Measurements from ENCODE around the gene KLRC2.
"Not testable (repeated sequence)": the region's sequence is repeated elsewhere in the genome, so short reads cannot be mapped to it uniquely, and the experiment has no call there.

The KLRC2 gene

DNA sequence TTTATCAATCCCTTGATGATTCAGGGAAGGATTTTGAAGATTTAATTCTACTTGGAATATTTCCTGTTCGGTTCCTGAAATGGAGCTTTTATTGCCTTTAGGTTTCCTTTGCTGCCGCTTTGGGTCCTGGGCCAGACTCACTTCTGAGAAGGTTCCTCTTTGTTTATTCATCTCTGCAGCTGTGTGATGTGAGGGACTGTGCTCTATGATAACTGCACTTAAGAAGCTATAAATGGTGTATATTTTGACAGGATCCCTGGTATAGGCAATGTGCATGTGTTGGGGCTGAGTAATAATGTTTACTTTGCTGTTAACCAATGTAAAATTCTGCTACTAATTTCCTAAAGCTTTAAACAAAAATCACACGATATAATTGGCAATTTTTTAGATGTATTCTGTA is at the start of gene KLRC2:
Gene KLRC2 (minus strand): TSS at position 195 of the 400 bp plus-strand sequence. CDS start 24 bp downstream, at position 171.
- H3K9me3 ChIP-seq (ENCODE audit: control insufficient read depth, insufficient read depth, low read length); H3K27me3 ChIP-seq (ENCODE audit: control insufficient read depth, insufficient read depth, low read length); H3K36me3 ChIP-seq (ENCODE audit: control insufficient read depth, insufficient read depth, low read length); H3K4me1 ChIP-seq (ENCODE audit: control insufficient read depth, insufficient read depth, low read length); H3K9ac ChIP-seq (ENCODE audit: low read depth, low read length); H3K4me3 ChIP-seq (ENCODE audit: low read depth, low read length): not testable (repeated sequence)

DNA sequence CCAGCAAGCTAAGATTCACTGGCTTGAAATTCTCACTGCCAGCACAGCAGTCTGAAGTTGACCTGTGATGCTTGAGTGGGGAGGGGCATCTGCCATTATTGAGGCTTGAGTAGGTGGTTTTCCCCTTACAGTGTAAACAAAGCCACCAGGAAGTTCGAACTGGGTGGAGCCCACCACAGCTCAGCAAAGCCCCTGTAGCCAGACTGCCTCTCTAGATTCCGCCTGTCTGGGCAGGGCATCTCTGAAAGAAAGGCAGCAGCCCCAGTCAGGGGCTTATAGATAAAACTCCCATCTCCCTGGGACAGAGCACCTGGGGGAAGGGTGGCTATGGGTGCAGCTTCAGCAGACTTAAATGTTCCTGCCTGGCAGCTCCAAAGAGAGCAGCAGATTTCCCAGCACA is 46.1 kb upstream of the KLRC2 start:
- not testable (repeated sequence) for H3K36me3 ChIP-seq (ENCODE audit: control insufficient read depth, insufficient read depth, low read length); H3K27me3 ChIP-seq (ENCODE audit: control insufficient read depth, insufficient read depth, low read length); H3K4me1 ChIP-seq (ENCODE audit: control insufficient read depth, insufficient read depth, low read length); H3K9me3 ChIP-seq (ENCODE audit: control insufficient read depth, insufficient read depth, low read length); H3K9ac ChIP-seq (ENCODE audit: low read depth, low read length); H3K4me3 ChIP-seq (ENCODE audit: low read depth, low read length)

DNA sequence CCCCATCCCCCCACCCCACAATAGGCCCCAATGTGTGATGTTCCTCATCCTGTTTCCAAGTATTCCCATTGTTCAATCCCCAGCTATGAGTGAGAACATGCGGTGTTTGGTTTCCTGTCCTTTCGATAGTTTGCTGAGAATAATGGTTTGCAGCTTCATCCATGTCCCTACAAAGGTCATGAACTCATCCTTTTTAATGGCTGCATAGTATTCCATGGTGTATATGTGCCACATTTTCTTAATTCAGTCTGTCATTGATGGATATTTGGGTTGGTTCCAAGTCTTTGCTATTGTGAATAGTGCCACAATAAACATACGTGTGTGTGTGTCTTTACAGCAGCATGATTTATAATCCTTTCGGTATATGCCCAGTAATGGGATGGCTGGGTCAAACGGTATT is 37.0 kb upstream of the KLRC2 start:
- not testable (repeated sequence) for H3K36me3 ChIP-seq (ENCODE audit: control insufficient read depth, insufficient read depth, low read length); H3K27me3 ChIP-seq (ENCODE audit: control insufficient read depth, insufficient read depth, low read length); H3K4me1 ChIP-seq (ENCODE audit: control insufficient read depth, insufficient read depth, low read length); H3K9ac ChIP-seq (ENCODE audit: low read depth, low read length); H3K9me3 ChIP-seq (ENCODE audit: control insufficient read depth, insufficient read depth, low read length); H3K4me3 ChIP-seq (ENCODE audit: low read depth, low read length)

DNA sequence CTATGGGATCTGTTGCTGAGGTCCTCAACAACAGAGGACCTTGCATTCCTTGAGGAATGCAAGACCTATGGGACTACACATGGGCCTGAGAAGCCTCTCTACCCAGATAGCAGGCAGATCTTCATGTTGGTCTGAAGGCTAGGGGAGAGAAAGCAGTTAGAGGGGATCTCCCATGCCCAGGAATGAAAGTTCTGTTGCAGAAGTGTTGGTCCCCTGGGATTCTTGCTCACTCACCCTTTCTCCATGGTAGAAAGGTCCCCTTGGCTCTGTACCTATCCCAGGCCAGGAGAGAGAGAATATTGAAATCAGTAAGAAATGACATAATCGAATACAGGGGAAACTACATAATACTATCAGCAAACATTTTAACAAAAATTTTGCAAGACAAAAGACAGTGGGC is 33.9 kb upstream of the KLRC2 start:
- no peaks in the 10 kb centered on the region for H3K27me3 ChIP-seq (ENCODE audit: control insufficient read depth, insufficient read depth, low read length)
- no peaks in the 10 kb centered on the region for H3K4me1 ChIP-seq (ENCODE audit: control insufficient read depth, insufficient read depth, low read length)
- no peak overlapping the region for H3K4me3 ChIP-seq (ENCODE audit: low read depth, low read length)
- H3K9ac ChIP-seq (ENCODE audit: low read depth, low read length) = no peak overlapping the region
- no peaks in the 10 kb centered on the region for H3K36me3 ChIP-seq (ENCODE audit: control insufficient read depth, insufficient read depth, low read length)
- no peaks in the 10 kb centered on the region for H3K9me3 ChIP-seq (ENCODE audit: control insufficient read depth, insufficient read depth, low read length)

DNA sequence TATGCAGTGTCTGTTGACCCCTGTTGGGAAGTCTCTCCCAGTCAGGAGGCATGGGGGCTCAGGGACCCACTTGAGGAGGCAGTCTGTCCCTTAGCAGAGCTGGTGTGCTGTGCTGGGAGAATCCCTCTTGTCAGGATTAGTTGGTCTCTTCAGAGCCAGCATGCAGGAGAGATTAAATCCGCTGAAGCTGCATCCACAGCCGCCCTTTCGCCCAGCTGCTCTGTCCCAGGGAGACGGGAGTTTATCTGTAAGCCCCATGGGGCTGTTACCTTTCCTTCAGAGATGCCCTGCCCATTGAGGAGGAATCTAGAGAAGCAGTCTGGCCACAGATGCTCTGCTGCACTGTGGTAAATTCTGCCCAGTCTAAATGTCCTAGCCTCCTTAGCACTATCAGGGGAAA is 30.5 kb upstream of the KLRC2 start:
- Histone ChIP-seq H3K9me3 (ENCODE audit: control insufficient read depth, insufficient read depth, low read length) (no peaks in the 10 kb centered on the region), H3K36me3 (ENCODE audit: control insufficient read depth, insufficient read depth, low read length) (no peaks in the 10 kb centered on the region), H3K9ac (ENCODE audit: low read depth, low read length) (no peak overlapping the region), H3K4me1 (ENCODE audit: control insufficient read depth, insufficient read depth, low read length) (no peaks in the 10 kb centered on the region), H3K4me3 (ENCODE audit: low read depth, low read length) (no peak overlapping the region), H3K27me3 (ENCODE audit: control insufficient read depth, insufficient read depth, low read length) (no peaks in the 10 kb centered on the region)

DNA sequence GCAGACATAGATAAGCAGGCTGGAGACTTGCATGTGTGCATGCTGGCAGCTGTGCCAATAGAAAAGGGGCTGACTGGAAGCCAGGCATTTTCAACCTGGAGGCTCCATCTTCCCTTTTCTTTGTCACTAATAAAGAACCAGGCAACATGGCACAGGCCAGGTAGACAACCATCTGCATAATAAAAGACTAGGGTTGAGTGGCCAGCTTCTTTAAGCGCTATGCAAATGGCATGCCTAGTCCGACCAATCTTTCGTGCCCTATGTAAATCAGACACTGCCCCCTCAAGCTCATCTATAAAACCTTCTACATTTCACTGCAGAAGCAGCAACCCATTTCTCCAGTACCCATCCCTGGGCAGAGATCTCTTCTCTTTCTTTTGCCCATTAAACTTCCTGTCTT is 21.9 kb upstream of the KLRC2 start:
- Histone ChIP-seq H3K9ac (ENCODE audit: low read depth, low read length) (peak overlapping the region; percentile 24), H3K4me3 (ENCODE audit: low read depth, low read length) (peak overlapping the region; percentile 20), H3K4me1 (ENCODE audit: control insufficient read depth, insufficient read depth, low read length) (peaks cover 5% of the 10 kb centered on the region), H3K9me3 (ENCODE audit: control insufficient read depth, insufficient read depth, low read length) (no peaks in the 10 kb centered on the region), H3K27me3 (ENCODE audit: control insufficient read depth, insufficient read depth, low read length) (no peaks in the 10 kb centered on the region), H3K36me3 (ENCODE audit: control insufficient read depth, insufficient read depth, low read length) (no peaks in the 10 kb centered on the region)

DNA sequence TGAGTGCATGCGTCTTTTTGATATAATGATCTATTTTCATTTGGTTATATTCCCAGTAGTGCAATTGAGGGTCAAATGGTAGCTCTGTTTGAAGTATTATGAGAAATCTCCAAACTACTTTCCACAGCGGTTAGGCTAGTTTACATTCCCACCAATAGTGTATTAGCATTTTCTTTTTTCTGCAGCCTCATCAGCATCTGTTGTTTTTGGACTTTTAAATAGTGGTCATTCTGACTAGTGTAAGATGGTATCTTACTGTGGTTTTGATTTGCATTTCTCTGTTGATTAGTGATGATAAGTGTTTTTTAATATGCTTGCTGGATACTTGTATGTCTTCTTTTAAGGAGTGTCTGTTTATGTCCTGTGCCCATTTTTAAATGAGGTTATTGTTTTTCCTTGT is 21.0 kb upstream of the KLRC2 start:
- Histone ChIP-seq H3K9me3 (ENCODE audit: control insufficient read depth, insufficient read depth, low read length) (no peaks in the 10 kb centered on the region), H3K9ac (ENCODE audit: low read depth, low read length) (no peak overlapping the region), H3K27me3 (ENCODE audit: control insufficient read depth, insufficient read depth, low read length) (no peaks in the 10 kb centered on the region), H3K4me1 (ENCODE audit: control insufficient read depth, insufficient read depth, low read length) (peaks cover 5% of the 10 kb centered on the region), H3K36me3 (ENCODE audit: control insufficient read depth, insufficient read depth, low read length) (no peaks in the 10 kb centered on the region), H3K4me3 (ENCODE audit: low read depth, low read length) (no peak overlapping the region)

DNA sequence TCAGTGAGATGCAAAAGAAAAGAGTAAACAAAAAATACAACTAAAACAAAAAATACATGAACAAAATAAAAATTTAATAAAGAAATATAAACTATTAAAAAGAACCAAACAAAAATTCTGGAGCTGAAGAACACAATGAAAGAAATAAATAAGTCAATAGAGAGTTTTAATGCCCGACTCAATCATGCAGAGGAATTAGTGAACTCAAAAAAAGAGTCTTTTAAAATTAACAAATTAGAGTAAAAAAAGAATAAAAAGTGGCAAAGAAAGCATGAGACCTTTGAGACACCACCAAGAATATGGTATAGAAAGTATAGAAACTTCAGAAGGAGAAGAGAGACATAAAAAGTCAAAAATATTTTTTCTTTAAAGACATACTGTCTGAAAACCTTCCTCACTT is 20.0 kb upstream of the KLRC2 start:
- Histone ChIP-seq H3K9me3 (ENCODE audit: control insufficient read depth, insufficient read depth, low read length) (no peaks in the 10 kb centered on the region), H3K9ac (ENCODE audit: low read depth, low read length) (no peak overlapping the region), H3K27me3 (ENCODE audit: control insufficient read depth, insufficient read depth, low read length) (no peaks in the 10 kb centered on the region), H3K4me3 (ENCODE audit: low read depth, low read length) (no peak overlapping the region), H3K36me3 (ENCODE audit: control insufficient read depth, insufficient read depth, low read length) (no peaks in the 10 kb centered on the region), H3K4me1 (ENCODE audit: control insufficient read depth, insufficient read depth, low read length) (peaks cover 5% of the 10 kb centered on the region)

DNA sequence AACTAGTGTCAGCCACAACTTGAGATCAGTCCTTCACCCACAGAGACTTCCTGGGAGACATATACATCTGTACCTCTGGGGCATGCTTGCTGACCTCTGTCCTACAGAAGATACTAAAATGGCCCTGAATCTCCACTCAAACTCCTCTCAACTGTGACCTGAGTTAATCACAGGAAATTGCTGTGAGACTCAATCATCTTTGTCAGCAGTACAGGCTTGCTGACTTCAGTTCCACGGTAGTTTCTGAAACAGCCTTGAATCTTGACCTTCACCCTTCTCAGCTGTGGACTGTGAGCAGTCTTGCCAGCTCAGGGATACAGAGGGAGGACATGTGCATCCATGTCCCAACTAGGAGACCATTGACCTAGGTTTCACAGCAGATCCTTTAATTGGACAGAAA is 18.7 kb upstream of the KLRC2 start:
- H3K9ac ChIP-seq (ENCODE audit: low read depth, low read length) = no peak overlapping the region
- no peaks in the 10 kb centered on the region for H3K36me3 ChIP-seq (ENCODE audit: control insufficient read depth, insufficient read depth, low read length)
- H3K9me3 ChIP-seq (ENCODE audit: control insufficient read depth, insufficient read depth, low read length) = no peaks in the 10 kb centered on the region
- H3K4me3 ChIP-seq (ENCODE audit: low read depth, low read length) = no peak overlapping the region
- peaks cover 5% of the 10 kb centered on the region for H3K4me1 ChIP-seq (ENCODE audit: control insufficient read depth, insufficient read depth, low read length)
- no peaks in the 10 kb centered on the region for H3K27me3 ChIP-seq (ENCODE audit: control insufficient read depth, insufficient read depth, low read length)

DNA sequence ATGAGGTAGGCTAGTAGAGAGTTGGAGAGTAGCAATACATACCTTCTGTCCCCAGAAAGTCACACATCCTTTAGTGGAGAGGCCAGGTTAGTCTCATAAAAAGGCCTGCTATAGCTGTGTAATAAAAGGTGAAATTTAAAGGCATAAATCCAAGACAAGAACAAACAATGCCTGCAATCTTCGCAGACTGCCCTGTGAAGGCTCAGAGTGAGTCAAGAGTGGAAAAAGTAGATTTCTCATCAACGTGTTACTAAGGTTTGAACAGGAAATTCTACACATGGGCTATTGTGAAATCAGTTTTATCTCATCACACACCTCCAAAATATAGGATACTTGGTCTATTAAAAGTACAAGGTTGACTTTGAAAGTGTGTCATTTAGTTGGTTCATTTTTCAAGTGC is 17.3 kb upstream of the KLRC2 start, which contains the start of gene KLRC1:
Gene KLRC1 (minus strand): TSS at position 222 of the 400 bp plus-strand sequence. CDS start 2,221 bp downstream, outside the sequence.
- H3K4me1 ChIP-seq (ENCODE audit: control insufficient read depth, insufficient read depth, low read length) = peaks cover 5% of the 10 kb centered on the region
- H3K9me3 ChIP-seq (ENCODE audit: control insufficient read depth, insufficient read depth, low read length) = no peaks in the 10 kb centered on the region
- no peaks in the 10 kb centered on the region for H3K36me3 ChIP-seq (ENCODE audit: control insufficient read depth, insufficient read depth, low read length)
- no peak within 1 kb of the TSS for H3K4me3 ChIP-seq (ENCODE audit: low read depth, low read length)
- no peaks in the 10 kb centered on the region for H3K27me3 ChIP-seq (ENCODE audit: control insufficient read depth, insufficient read depth, low read length)
- no peak within 1 kb of the TSS for H3K9ac ChIP-seq (ENCODE audit: low read depth, low read length)

DNA sequence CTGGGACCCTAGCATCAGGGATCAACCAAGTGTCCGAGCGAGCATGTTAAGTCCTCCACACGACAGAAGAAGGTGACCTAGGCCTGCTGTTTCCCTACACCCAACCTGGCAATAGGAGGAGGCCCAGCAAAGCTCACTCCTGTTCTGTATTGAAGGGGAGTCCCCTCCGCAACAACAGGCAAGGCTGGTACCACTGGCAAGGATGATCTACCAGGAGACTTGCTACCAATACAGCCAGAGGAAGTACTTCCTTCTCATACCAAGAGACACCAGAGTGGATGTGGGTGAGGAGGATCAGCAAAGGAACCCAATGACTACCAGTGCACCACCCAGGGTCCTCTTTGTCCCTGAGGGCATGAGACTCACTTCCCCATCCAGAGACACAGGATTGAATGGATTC is 12.4 kb upstream of the KLRC2 start:
- Histone ChIP-seq H3K9me3 (ENCODE audit: control insufficient read depth, insufficient read depth, low read length) (no peaks in the 10 kb centered on the region), H3K27me3 (ENCODE audit: control insufficient read depth, insufficient read depth, low read length) (no peaks in the 10 kb centered on the region), H3K36me3 (ENCODE audit: control insufficient read depth, insufficient read depth, low read length) (no peaks in the 10 kb centered on the region), H3K9ac (ENCODE audit: low read depth, low read length) (no peak overlapping the region), H3K4me3 (ENCODE audit: low read depth, low read length) (no peak overlapping the region), H3K4me1 (ENCODE audit: control insufficient read depth, insufficient read depth, low read length) (no peaks in the 10 kb centered on the region)

DNA sequence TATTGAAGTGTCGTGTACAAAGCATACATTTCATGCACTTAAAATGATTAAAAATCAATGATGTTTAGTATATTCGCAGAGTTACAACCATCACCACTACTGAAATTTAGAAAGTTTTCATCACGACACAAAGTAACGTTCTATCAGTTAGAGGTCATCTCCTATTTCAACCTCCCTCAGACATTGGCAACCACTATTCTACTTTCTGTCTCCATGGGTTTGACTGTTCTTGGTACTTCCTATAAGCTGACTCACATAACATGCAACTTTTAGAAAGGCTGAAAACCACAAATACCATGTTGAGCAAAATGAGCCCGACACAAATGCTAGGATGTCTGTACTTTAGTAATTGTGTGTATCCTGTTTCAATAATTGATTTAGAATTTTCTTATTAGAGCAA is 10.2 kb upstream of the KLRC2 start:
- not testable (repeated sequence) for H3K9me3 ChIP-seq (ENCODE audit: control insufficient read depth, insufficient read depth, low read length); H3K27me3 ChIP-seq (ENCODE audit: control insufficient read depth, insufficient read depth, low read length); H3K4me1 ChIP-seq (ENCODE audit: control insufficient read depth, insufficient read depth, low read length); H3K9ac ChIP-seq (ENCODE audit: low read depth, low read length); H3K4me3 ChIP-seq (ENCODE audit: low read depth, low read length); H3K36me3 ChIP-seq (ENCODE audit: control insufficient read depth, insufficient read depth, low read length)

DNA sequence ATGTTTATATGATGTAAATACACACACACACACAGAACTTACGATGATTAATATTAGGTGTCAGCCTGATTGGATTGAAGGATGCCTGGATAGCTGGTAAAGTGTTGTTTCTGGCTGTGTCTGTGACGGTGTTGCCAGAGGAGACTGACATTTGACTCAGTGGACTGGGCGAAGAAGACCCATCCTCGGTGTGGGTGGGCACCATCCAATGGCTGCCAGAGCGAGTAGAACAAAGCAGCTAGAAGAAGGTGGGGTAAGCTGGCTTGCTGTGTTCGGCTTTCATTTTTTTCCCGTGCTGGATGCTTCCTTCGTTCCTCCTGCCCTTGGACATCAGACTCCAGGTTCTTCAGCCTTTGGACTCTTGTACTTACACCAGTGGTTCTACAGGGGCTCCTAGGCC is 5.3 kb upstream of the KLRC2 start:
- not testable (repeated sequence) for H3K36me3 ChIP-seq (ENCODE audit: control insufficient read depth, insufficient read depth, low read length); H3K27me3 ChIP-seq (ENCODE audit: control insufficient read depth, insufficient read depth, low read length); H3K9ac ChIP-seq (ENCODE audit: low read depth, low read length); H3K9me3 ChIP-seq (ENCODE audit: control insufficient read depth, insufficient read depth, low read length); H3K4me3 ChIP-seq (ENCODE audit: low read depth, low read length); H3K4me1 ChIP-seq (ENCODE audit: control insufficient read depth, insufficient read depth, low read length)

Measured in iPS-15b (cell line).